Measurements from ENCODE around the gene ZNF423. TPM values are rescaled to one million over a fixed set of nuclear protein-coding genes. Genes with fewer than 3 reads are reported as not detected.

The ZNF423 gene
- polyA plus RNA-seq, 1 of the 3 experiments (the other 2 are of a cell fraction), result 1.2 TPM

- no peak for TF ChIP-seq CTCF (IDR thresholded peaks at IDR 0.05)
- TF ChIP-seq RXRA (IDR thresholded peaks at IDR 0.05; ENCODE audit: borderline replicate concordance, low read depth), result no peak
- TF ChIP-seq EZH2phosphoT487 (IDR thresholded peaks at IDR 0.05; ENCODE audit: borderline replicate concordance, low read depth), result no peak
- no peak for TF ChIP-seq TEAD4 (IDR thresholded peaks at IDR 0.05; ENCODE audit: borderline replicate concordance, insufficient read depth)
- TF ChIP-seq MEF2A (IDR thresholded peaks at IDR 0.05; ENCODE audit: borderline replicate concordance, low read depth), result no peak
- no peak for TF ChIP-seq FOXJ3 (CRISPR knock-in tag; IDR thresholded peaks at IDR 0.05)
- no peak for TF ChIP-seq SMC3 (IDR thresholded peaks at IDR 0.05; ENCODE audit: low read depth, low read length)
These were observed 335.3 kb downstream of the ZNF423 start (continued) for GRCh38 chr16:49520492-49521038.

GRCh38 chr16:49519741-49520140, 336.2 kb downstream of the ZNF423 start:
- Histone ChIP-seq H3K4me2 (no peak overlapping the region), H3K36me3 (replicated peaks in 1 of 2; ENCODE audit: control insufficient read depth in 1 of 2, insufficient read depth in 2 of 2, low read length in 1 of 2) (no peaks in the 10 kb centered on the region), H3K9me3 (no peaks in the 10 kb centered on the region), H3K79me2 (ENCODE audit: insufficient read depth) (no peaks in the 10 kb centered on the region), H3K27me3 (ENCODE audit: insufficient read depth) (no peaks in the 10 kb centered on the region), H3K4me3 (ENCODE audit: low read depth in 2 of 2, low read length in 1 of 2) (no peak overlapping the region), H4K20me1 (ENCODE audit: insufficient read depth) (no peaks in the 10 kb centered on the region), H3K9me2 (no peaks in the 10 kb centered on the region), H3F3A (replicated peaks; ENCODE audit: insufficient read depth) (no peaks in the 10 kb centered on the region), H3K4me1 (ENCODE audit: control insufficient read depth in 1 of 2, insufficient read depth in 2 of 2, low read depth in 1 of 2, low read length in 1 of 2) (peaks cover 0 to 61% of the 10 kb centered on the region in 2 experiments; a peak in 2 of 4 replicates), H3K27ac (ENCODE audit: low read depth in 2 of 2, low read length in 1 of 2) (no peak overlapping the region), H3K9ac (no peak overlapping the region), H2AFZ (ENCODE audit: low read depth) (no peak overlapping the region)
- POLR2A ChIA-PET, result no interaction called here
- CTCF ChIA-PET, result interaction anchor here (1.1 to 1.7 kb wide), 3 partner anchors 15 to 73 kb away, joined by 3 to 4 read pairs (median 3); no protein-coding TSS in a partner anchor
- DNase-seq, result no peak
- TF ChIP-seq FOXJ3 (CRISPR knock-in tag; IDR thresholded peaks at IDR 0.05) (no peak), REST (IDR thresholded peaks at IDR 0.05; ENCODE audit: low read depth, low read length) (no peak), ZBTB33 (IDR thresholded peaks at IDR 0.05; ENCODE audit: borderline replicate concordance, low read depth) (no peak)
- 50% methylated on average over 4 of the region's 4 CpGs for WGBS (ENCODE audit: low lambda C conversion rate)
